H9 (cell line): ENCODE results near the gene SEMA5A. TPM values are rescaled to one million over a fixed set of nuclear protein-coding genes. Genes with fewer than 3 reads are reported as not detected.

Experiments used
- DNase-seq: peaks from one replicate; pipeline ENCODE4 v3.0.0-alpha.2; 2017
- H2AFZ ChIP-seq: one replicate; pipeline ENCODE4 v1.6.1; 2013; ENCODE audit warnings: mild to moderate bottlenecking, low read length, control low read depth, moderate library complexity
- H2AK5ac ChIP-seq: 2 replicates; pipeline ENCODE4 v1.6.1; 2013; ENCODE audit warnings: low read length, control low read depth, mixed read lengths; ENCODE audit not compliant: insufficient read length
- H2BK120ac ChIP-seq: one replicate; pipeline ENCODE4 v1.6.1; 2013; ENCODE audit warnings: low read depth, mild to moderate bottlenecking, low read length, control low read depth, inconsistent platforms; ENCODE audit not compliant: poor library complexity, severe bottlenecking
- H2BK12ac ChIP-seq: 2 replicates; pipeline ENCODE4 v1.6.1; 2013; ENCODE audit warnings: low read length, control low read depth, mixed read lengths, low read depth; ENCODE audit not compliant: insufficient read length
- H2BK15ac ChIP-seq: 2 replicates; pipeline ENCODE4 v1.6.1; 2013; ENCODE audit warnings: low read depth, low read length, control low read depth
- H2BK20ac ChIP-seq: one replicate; pipeline ENCODE4 v1.6.1; 2013; ENCODE audit warnings: low read depth, mild to moderate bottlenecking, low read length, control low read depth, inconsistent platforms; ENCODE audit not compliant: poor library complexity, severe bottlenecking
- H2BK5ac ChIP-seq: 2 replicates; pipeline ENCODE4 v1.6.1; 2013; ENCODE audit warnings: low read length, control low read depth, mixed read lengths; ENCODE audit not compliant: insufficient read length
- H3K14ac ChIP-seq: 2 replicates; pipeline ENCODE4 v1.6.1; 2013; ENCODE audit warnings: low read length, control low read depth; ENCODE audit not compliant: insufficient read depth
- H3K18ac ChIP-seq: 2 replicates; pipeline ENCODE4 v1.6.1; 2013; ENCODE audit warnings: low read depth, mild to moderate bottlenecking, mixed read lengths, low read length, control low read depth; ENCODE audit not compliant: insufficient read length
- H3K23ac ChIP-seq: 2 replicates; pipeline ENCODE4 v1.6.1; 2013; ENCODE audit warnings: low read length, control low read depth, mixed read lengths, low read depth; ENCODE audit not compliant: insufficient read length
- H3K23me2 ChIP-seq: 2 replicates; pipeline ENCODE4 v1.6.1; 2013; ENCODE audit warnings: low read depth, mild to moderate bottlenecking, mixed read lengths, low read length, control low read depth; ENCODE audit not compliant: insufficient read length, poor library complexity, severe bottlenecking
- H3K27ac ChIP-seq: 2 replicates; pipeline ENCODE4 v1.5.1; 2013; ENCODE audit warnings: low read length, control low read depth, mixed read lengths, low read depth; ENCODE audit not compliant: insufficient read length
- H3K27me3 ChIP-seq: 2 replicates; pipeline ENCODE4 v1.6.1; 2013; ENCODE audit warnings: low read length, control low read depth, inconsistent platforms; ENCODE audit not compliant: insufficient read depth
- H3K4ac ChIP-seq: 2 replicates; pipeline ENCODE4 v1.6.1; 2013; ENCODE audit warnings: low read depth, mild to moderate bottlenecking, control low read depth, inconsistent platforms, low read length, moderate library complexity
- H3K4me1 ChIP-seq: 2 replicates; pipeline ENCODE4 v1.6.1; 2013; ENCODE audit warnings: low read length, control low read depth, inconsistent platforms; ENCODE audit not compliant: insufficient read depth
- H3K4me2 ChIP-seq: 2 replicates; pipeline ENCODE4 v1.6.1; 2013; ENCODE audit warnings: low read length, control low read depth, mixed read lengths; ENCODE audit not compliant: insufficient read length, insufficient read depth
- H3K56ac ChIP-seq: 2 replicates; pipeline ENCODE4 v1.6.1; 2013; ENCODE audit warnings: low read depth, mild to moderate bottlenecking, mixed read lengths, low read length, control low read depth; ENCODE audit not compliant: insufficient read length
- H3K79me1 ChIP-seq: 2 replicates; pipeline ENCODE4 v1.6.1; 2013; ENCODE audit warnings: low read depth, mild to moderate bottlenecking, moderate library complexity, low read length, control low read depth, inconsistent platforms; ENCODE audit not compliant: insufficient read depth, poor library complexity, severe bottlenecking
- H3K79me2 ChIP-seq: 2 replicates; pipeline ENCODE4 v1.6.1; 2013; ENCODE audit warnings: low read length, control low read depth, inconsistent platforms; ENCODE audit not compliant: insufficient read depth
- H3K9ac ChIP-seq: 2 replicates; pipeline ENCODE4 v1.6.1; 2013; ENCODE audit warnings: low read length, control low read depth, mixed read lengths; ENCODE audit not compliant: insufficient read length; ENCODE audit errors: extremely low read depth
- H3K9me3 ChIP-seq: one replicate; pipeline ENCODE4 v1.6.1; 2013; ENCODE audit warnings: low read depth, low read length, inconsistent platforms; ENCODE audit not compliant: control insufficient read depth
- H3T11ph ChIP-seq: one replicate; pipeline ENCODE4 v1.6.1; 2013; ENCODE audit warnings: mild to moderate bottlenecking, low read length, control low read depth, inconsistent platforms
- H4K20me1 ChIP-seq: one replicate; pipeline ENCODE4 v1.6.1; 2013; ENCODE audit not compliant: control insufficient read depth, insufficient read length, insufficient read depth
- H4K5ac ChIP-seq: 2 replicates; pipeline ENCODE4 v1.6.1; 2013; ENCODE audit warnings: low read depth, mild to moderate bottlenecking, mixed read lengths, low read length, control low read depth; ENCODE audit not compliant: insufficient read length
- H4K8ac ChIP-seq: replicated peaks from 2 replicates; pipeline ENCODE4 v1.6.1; 2013; ENCODE audit warnings: low read length, control low read depth, mixed read lengths, low read depth; ENCODE audit not compliant: insufficient read length
- H4K91ac ChIP-seq: 2 replicates; pipeline ENCODE4 v1.6.1; 2013; ENCODE audit warnings: low read depth, mild to moderate bottlenecking, moderate library complexity, mixed read lengths, low read length, control low read depth; ENCODE audit not compliant: insufficient read length
- H3K27ac Mint-ChIP-seq, 3 experiments: 2 replicates in 2 of 3; 3 replicates in 1 of 3; pipeline ENCODE4 v1.8.0; 2020 to 2021; ENCODE audit warnings: mixed read lengths in 3 of 3, mild to moderate bottlenecking in 1 of 3, moderate library complexity in 1 of 3
- H3K27me3 Mint-ChIP-seq: 2 replicates; pipeline ENCODE4 v1.8.0; 2021; ENCODE audit warnings: low read depth, mild to moderate bottlenecking, moderate library complexity, mixed read lengths
- H3K36me3 Mint-ChIP-seq, 3 experiments: 2 replicates in 2 of 3; 3 replicates in 1 of 3; pipeline ENCODE4 v1.8.0; 2020 to 2021; ENCODE audit warnings: low read depth in 3 of 3, mixed read lengths in 3 of 3; ENCODE audit not compliant: insufficient read depth in 1 of 3
- H3K4me1 Mint-ChIP-seq, 2 experiments: 2 replicates each; pipeline ENCODE4 v1.8.0; 2020; ENCODE audit warnings: mixed read lengths in 2 of 2
- H3K4me3 Mint-ChIP-seq, 2 experiments: 2 replicates in 1 of 2; 3 replicates in 1 of 2; pipeline ENCODE4 v1.8.0; 2020 to 2021; ENCODE audit warnings: mild to moderate bottlenecking in 2 of 2, mixed read lengths in 2 of 2, moderate library complexity in 1 of 2
- H3K9me3 Mint-ChIP-seq, 2 experiments: 2 replicates in 1 of 2; 3 replicates in 1 of 2; pipeline ENCODE4 v1.8.0; 2020; ENCODE audit warnings: mild to moderate bottlenecking in 2 of 2, mixed read lengths in 2 of 2, moderate library complexity in 1 of 2
- CTCF ChIP-seq: fragments of 200-600 bp; sonication (generic); conservative IDR thresholded peaks from 3 replicates; pipeline ENCODE4 v1.8.0; 2021; ENCODE audit warnings: antibody characterized with exemption, mild to moderate bottlenecking
- WGBS: extraction: QIAGEN DNeasy Blood & Tissue Kit; methylation state at CpG from one replicate; pipeline ENCODE4 v1.1.7; 2013; ENCODE audit warnings: missing lambda C conversion rate, low lambda C conversion rate, mixed read lengths; ENCODE audit not compliant: insufficient read length; ENCODE audit errors: extremely low coverage; 5-methylcytosine and 5-hydroxymethylcytosine counted together
- total RNA-seq: library from RNA; stranded (reverse); gene quantifications from 2 replicates; pipeline ENCODE4 v1.2.1, GENCODE V29; 2021

Gene SEMA5A
- total RNA-seq, 1 experiment from 2014 or later, result 4.3 TPM

GRCh38 chr5:9462109-9462508 lies 83.8 kb downstream of the SEMA5A start:
- H3K27me3 Mint-ChIP-seq, result no peaks in the 10 kb centered on the region
- no peak overlapping the region for H3K4me2 ChIP-seq
- H3T11ph ChIP-seq, result no peak overlapping the region
- DNase-seq, result no peak
- H3K27me3 ChIP-seq, result no peaks in the 10 kb centered on the region
- H2AFZ ChIP-seq, result no peak overlapping the region
- TF ChIP-seq CTCF, result no peak
- H3K23ac ChIP-seq, result no peak overlapping the region
- no peak overlapping the region for H3K4ac ChIP-seq
- no CpG with 5 or more reads among the region's 3 CpGs for WGBS
- no peak overlapping the region for H3K14ac ChIP-seq
- no peaks in the 10 kb centered on the region for H3K79me1 ChIP-seq
- no peak overlapping the region for H3K4me3 Mint-ChIP-seq
- no peak overlapping the region for H3K27ac ChIP-seq
- H2BK12ac ChIP-seq, result no peak overlapping the region
- peaks cover 2 to 6% of the 10 kb centered on the region in 2 experiments for H3K4me1 Mint-ChIP-seq
- no peak overlapping the region for H2BK120ac ChIP-seq
- H3K79me2 ChIP-seq, result no peaks in the 10 kb centered on the region
- H4K8ac ChIP-seq, result no peak overlapping the region
- no peak overlapping the region for H2AK5ac ChIP-seq
- no peak overlapping the region for H4K91ac ChIP-seq
- peaks cover 3 to 10% of the 10 kb centered on the region in 2 experiments; a peak in 3 of 5 replicates for H3K9me3 Mint-ChIP-seq
- no peak overlapping the region for H2BK5ac ChIP-seq
- no peaks in the 10 kb centered on the region for H4K20me1 ChIP-seq
- H3K18ac ChIP-seq, result no peak overlapping the region
- no peaks in the 10 kb centered on the region for H3K9me3 ChIP-seq
- peaks cover 0 to 10% (median 3%) of the 10 kb centered on the region in 3 experiments; a peak in 4 of 7 replicates for H3K36me3 Mint-ChIP-seq
- no peak overlapping the region for H3K56ac ChIP-seq
- no peak overlapping the region for H3K27ac Mint-ChIP-seq
- no peaks in the 10 kb centered on the region for H3K23me2 ChIP-seq
- H3K4me1 ChIP-seq, result no peaks in the 10 kb centered on the region
- H2BK15ac ChIP-seq, result no peak overlapping the region
- H4K5ac ChIP-seq, result no peak overlapping the region
- no peak overlapping the region for H2BK20ac ChIP-seq
- no peak overlapping the region for H3K9ac ChIP-seq
